Nephron (organoid): ENCODE data around the gene MRC2.
"Not testable (repeated sequence)": the region's sequence is repeated elsewhere in the genome, so short reads cannot be mapped to it uniquely, and the experiment has no call there.

Source experiments
- H3K27ac Mint-ChIP-seq, 3 experiments: 2 replicates each; pipeline ENCODE4 v1.8.0; 2020; ENCODE audit warnings: mixed read lengths in 3 of 3, mild to moderate bottlenecking in 2 of 3, moderate library complexity in 1 of 3
- H3K27me3 Mint-ChIP-seq: 2 replicates; pipeline ENCODE4 v1.8.0; 2021; ENCODE audit warnings: low read depth, mild to moderate bottlenecking, moderate library complexity, mixed read lengths
- H3K36me3 Mint-ChIP-seq: 2 replicates; pipeline ENCODE4 v1.8.0; 2020; ENCODE audit warnings: low read depth, mixed read lengths
- H3K4me1 Mint-ChIP-seq: 2 replicates; pipeline ENCODE4 v1.8.0; 2020; ENCODE audit warnings: mixed read lengths
- H3K4me3 Mint-ChIP-seq, 3 experiments: 2 replicates each; pipeline ENCODE4 v1.8.0; 2020; ENCODE audit warnings: mild to moderate bottlenecking in 3 of 3, mixed read lengths in 3 of 3, moderate library complexity in 2 of 3
- H3K9me3 Mint-ChIP-seq: 2 replicates; pipeline ENCODE4 v1.8.0; 2020; ENCODE audit warnings: mixed read lengths
- TF ChIP-seq, protein P1 (sequence below), 3 experiments: fragments of 200-600 bp; sonication (generic); IDR thresholded peaks; one replicate each; pipeline ENCODE4 v1.5.0; 2021; ENCODE audit warnings: antibody characterized with exemption in 3 of 3; ENCODE audit not compliant: unreplicated experiment in 3 of 3

Gene MRC2

DNA sequence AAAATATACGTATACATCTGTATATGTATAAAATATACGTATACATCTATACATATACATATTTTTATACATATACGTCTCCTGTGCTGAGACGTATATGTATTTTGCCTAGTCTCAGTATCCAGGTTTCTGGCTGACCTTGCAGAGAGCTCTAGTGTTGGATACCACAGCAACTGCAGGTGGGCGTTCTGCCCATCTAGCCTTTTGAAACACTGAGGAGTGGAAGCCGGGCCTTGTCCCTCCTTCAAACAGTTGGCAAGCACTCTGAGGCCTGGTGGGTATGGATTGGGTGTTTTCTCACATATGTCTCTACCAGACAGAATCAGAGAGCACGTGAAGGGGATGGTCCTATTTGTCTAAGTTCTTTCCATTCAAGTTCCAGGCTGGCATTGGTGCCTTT is 39.4 kb upstream of the MRC2 start:
- peaks cover 49% of the 10 kb centered on the region for H3K36me3 Mint-ChIP-seq
- no peaks in the 10 kb centered on the region for H3K9me3 Mint-ChIP-seq
- H3K4me3 Mint-ChIP-seq = no peak overlapping the region
- no peaks in the 10 kb centered on the region for H3K4me1 Mint-ChIP-seq
- TF ChIP-seq, protein P1, sequence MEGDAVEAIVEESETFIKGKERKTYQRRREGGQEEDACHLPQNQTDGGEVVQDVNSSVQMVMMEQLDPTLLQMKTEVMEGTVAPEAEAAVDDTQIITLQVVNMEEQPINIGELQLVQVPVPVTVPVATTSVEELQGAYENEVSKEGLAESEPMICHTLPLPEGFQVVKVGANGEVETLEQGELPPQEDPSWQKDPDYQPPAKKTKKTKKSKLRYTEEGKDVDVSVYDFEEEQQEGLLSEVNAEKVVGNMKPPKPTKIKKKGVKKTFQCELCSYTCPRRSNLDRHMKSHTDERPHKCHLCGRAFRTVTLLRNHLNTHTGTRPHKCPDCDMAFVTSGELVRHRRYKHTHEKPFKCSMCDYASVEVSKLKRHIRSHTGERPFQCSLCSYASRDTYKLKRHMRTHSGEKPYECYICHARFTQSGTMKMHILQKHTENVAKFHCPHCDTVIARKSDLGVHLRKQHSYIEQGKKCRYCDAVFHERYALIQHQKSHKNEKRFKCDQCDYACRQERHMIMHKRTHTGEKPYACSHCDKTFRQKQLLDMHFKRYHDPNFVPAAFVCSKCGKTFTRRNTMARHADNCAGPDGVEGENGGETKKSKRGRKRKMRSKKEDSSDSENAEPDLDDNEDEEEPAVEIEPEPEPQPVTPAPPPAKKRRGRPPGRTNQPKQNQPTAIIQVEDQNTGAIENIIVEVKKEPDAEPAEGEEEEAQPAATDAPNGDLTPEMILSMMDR (IDR thresholded peaks at IDR 0.05; ENCODE audit: unreplicated experiment in 3 of 3) = no peak
- no peak overlapping the region for H3K27ac Mint-ChIP-seq
- no peaks in the 10 kb centered on the region for H3K27me3 Mint-ChIP-seq

DNA sequence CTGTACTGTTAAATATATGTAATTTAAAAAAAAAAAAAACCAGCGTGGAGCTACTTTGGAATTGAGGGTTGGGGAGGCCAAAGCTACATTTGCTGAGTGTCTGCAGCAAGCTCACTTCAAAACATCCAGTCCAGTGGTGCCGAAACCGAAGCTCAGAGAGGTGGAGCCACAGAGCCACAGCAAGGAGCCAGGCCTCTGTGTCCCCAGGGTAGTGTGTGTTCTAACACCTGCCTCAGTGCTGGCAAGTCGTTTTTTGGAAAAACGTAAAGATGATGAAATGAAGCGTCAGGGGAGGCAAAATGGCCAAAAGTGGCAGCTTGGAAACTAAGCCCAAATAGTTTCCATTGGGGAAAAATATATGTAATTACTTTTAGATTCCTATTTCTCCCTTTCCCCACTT is 36.1 kb upstream of the MRC2 start:
- H3K36me3 Mint-ChIP-seq = peaks cover 67% of the 10 kb centered on the region
- H3K4me3 Mint-ChIP-seq = no peak overlapping the region
- H3K4me1 Mint-ChIP-seq = no peaks in the 10 kb centered on the region
- no peak overlapping the region for H3K27ac Mint-ChIP-seq
- TF ChIP-seq, protein P1 (IDR thresholded peaks at IDR 0.05; ENCODE audit: unreplicated experiment in 3 of 3) = no peak
- peaks cover 8% of the 10 kb centered on the region for H3K9me3 Mint-ChIP-seq
- no peaks in the 10 kb centered on the region for H3K27me3 Mint-ChIP-seq

DNA sequence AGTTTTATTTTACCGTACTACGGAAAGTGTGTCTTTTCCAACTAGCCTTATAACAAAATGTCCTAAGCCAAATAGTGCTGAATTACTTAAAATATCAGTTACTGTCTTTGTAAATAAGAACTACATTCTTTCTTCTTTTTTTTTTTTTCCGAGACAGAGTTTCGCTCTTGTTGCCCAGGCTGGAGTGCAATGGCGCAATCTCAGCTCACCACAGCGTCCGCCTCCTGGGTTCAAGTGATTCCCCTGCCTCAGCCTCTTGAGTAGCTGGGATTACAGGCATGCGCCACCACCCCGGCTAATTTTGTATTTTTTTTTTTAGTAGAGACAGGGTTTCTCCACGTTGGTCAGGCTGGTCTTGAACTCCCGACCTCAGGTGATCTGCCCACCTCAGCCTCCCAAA is 35.6 kb upstream of the MRC2 start:
- peaks cover 13% of the 10 kb centered on the region for H3K9me3 Mint-ChIP-seq
- H3K36me3 Mint-ChIP-seq = peaks cover 70% of the 10 kb centered on the region
- H3K27ac Mint-ChIP-seq, H3K27me3 Mint-ChIP-seq, H3K4me3 Mint-ChIP-seq, H3K4me1 Mint-ChIP-seq: not testable (repeated sequence)

DNA sequence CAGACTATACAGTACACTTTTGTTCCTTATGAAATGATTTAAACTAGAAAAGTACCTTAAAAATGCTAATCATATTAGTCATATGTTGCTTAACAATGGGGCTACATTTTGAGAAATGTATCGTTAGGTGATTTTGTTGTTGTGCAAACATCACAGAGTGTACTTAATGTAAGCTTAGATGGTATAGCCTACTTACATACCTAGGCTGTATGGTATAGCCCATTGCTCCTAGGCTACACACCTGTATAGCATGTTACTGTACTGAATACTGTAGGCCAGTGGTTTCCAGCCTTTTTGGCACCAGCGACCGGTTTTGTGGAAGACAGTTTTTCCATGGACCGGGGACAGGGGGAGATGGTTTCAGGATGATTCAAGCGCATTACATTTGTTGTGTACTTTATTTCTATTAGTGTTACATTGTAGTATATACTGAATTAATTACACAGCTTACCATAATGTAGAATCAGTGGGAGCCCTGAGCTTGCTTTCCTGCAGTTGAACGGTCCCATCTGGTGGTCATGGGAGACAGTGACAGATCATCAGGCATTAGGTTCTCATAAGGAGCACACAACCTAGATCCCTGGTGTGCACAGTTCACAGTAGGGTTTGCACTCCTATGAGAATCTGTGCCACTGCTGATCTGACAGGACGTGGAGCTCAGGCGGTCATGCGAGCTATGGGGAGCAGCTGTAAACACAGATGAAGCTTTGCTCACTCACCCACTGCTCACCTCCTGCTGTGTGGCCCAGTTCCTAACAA is 35.0 kb upstream of the MRC2 start:
- Mint-ChIP-seq H3K36me3 (peaks cover 70% of the 10 kb centered on the region), H3K27me3 (no peaks in the 10 kb centered on the region), H3K4me1 (no peaks in the 10 kb centered on the region), H3K27ac (no peak overlapping the region), H3K4me3 (no peak overlapping the region), H3K9me3 (peaks cover 20% of the 10 kb centered on the region)
- TF ChIP-seq, protein P1 (IDR thresholded peaks at IDR 0.05; ENCODE audit: unreplicated experiment in 3 of 3) = no peak

DNA sequence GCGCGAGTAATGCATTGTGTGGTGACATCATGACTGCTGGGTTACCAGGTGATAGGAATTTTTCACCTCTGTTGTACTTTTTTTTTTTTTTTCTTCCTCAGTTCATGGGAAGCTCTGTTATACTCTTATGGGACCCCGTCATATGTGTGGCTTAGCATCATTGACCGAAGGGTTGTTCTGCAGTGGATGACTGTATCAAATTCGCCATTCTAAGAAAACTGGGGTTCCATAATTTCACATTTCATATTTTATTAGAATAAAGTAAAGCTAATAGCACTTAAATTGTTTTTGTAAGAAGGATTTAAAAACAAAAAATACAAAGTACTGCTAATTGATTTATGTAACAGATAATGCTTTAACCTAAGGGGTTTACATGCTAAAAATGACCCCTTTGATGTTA is 32.0 kb upstream of the MRC2 start:
- Mint-ChIP-seq H3K27ac (no peak overlapping the region), H3K4me3 (no peak overlapping the region), H3K9me3 (peaks cover 26% of the 10 kb centered on the region), H3K36me3 (peaks cover 80% of the 10 kb centered on the region), H3K27me3 (peaks cover 4% of the 10 kb centered on the region), H3K4me1 (peaks cover 5% of the 10 kb centered on the region)
- TF ChIP-seq, protein P1 (IDR thresholded peaks at IDR 0.05; ENCODE audit: unreplicated experiment in 3 of 3) = no peak

DNA sequence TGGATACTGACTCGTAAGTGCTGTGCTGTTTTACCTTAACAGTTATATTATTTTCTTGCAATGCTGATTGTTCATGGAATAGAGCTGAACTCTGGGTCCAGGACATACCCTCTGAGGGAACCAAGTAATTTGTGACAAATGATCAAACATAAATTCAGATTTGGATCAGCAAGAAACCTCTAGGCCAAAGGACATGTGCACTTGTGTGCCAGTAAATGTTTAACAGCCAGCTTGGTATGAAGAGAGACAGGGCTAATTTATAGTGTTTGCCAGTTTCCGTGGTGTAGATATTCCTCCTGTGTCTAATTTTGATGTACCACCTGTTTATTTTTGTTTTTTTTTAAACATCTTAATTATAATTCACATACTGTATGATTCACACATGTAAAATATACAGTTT is 30.8 kb upstream of the MRC2 start:
- peaks cover 4% of the 10 kb centered on the region for H3K27me3 Mint-ChIP-seq

More for the DNA sequence above, 30.8 kb upstream of the MRC2 start:
- H3K27ac Mint-ChIP-seq = no peak overlapping the region
- H3K36me3 Mint-ChIP-seq = peaks cover 87% of the 10 kb centered on the region
- H3K4me3 Mint-ChIP-seq = no peak overlapping the region
- peaks cover 5% of the 10 kb centered on the region for H3K4me1 Mint-ChIP-seq
- TF ChIP-seq, protein P1 (IDR thresholded peaks at IDR 0.05; ENCODE audit: unreplicated experiment in 3 of 3) = no peak
- H3K9me3 Mint-ChIP-seq = peaks cover 26% of the 10 kb centered on the region
